ENCODE data around the gene HEMGN.

The HEMGN gene

DNA sequence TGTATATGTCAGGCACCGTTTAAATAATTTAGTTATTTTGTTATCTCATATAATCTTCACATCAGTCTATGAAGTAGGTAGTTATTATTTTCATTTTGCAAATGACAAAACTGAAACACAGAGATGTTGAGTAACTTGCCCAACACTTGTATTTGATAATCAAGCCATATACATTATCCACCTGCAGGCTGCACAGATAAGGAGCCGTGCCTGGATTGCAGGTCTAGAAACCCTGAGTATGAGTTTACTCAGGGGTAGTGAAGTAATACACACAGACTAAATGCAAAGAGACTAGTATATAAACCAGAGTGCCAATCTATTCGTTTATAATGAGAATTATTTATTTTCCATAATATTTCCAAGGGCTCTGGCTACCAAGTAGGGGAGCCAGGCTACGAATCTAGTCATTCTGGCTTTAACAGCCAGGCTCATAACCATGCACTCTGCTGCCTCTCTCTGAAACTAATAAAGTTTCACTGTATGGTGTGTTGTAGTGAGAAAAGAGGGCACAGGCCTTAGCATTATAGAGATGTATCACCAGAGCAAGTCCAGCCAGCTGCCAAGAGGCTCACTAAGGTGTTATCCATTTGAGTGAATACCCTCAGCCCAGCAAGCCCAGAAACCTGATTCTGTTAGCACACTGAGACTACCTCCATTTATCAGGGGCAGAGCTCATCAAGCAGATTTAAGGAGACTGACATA, 4.5 kb downstream of the HEMGN start:
- DNase-seq = no peak

GRCh38 chr9:97930972-97931371, 7.0 kb downstream of the HEMGN start:
- DNase-seq = no peak

- no peak for DNase-seq
Observed at GRCh38 chr9:97928986-97929604, 8.9 kb downstream of the HEMGN start.

- no peak for DNase-seq
Observed at GRCh38 chr9:97925497-97926334, 12.3 kb downstream of the HEMGN start.

GRCh38 chr9:97924386-97924785, 13.6 kb downstream of the HEMGN start:
- no peak for DNase-seq

GRCh38 chr9:97923529-97924108, 14.4 kb downstream of the HEMGN start:
- peak in 48 of 56 donors; percentile 7 to 90 (median 57) for DNase-seq

DNA sequence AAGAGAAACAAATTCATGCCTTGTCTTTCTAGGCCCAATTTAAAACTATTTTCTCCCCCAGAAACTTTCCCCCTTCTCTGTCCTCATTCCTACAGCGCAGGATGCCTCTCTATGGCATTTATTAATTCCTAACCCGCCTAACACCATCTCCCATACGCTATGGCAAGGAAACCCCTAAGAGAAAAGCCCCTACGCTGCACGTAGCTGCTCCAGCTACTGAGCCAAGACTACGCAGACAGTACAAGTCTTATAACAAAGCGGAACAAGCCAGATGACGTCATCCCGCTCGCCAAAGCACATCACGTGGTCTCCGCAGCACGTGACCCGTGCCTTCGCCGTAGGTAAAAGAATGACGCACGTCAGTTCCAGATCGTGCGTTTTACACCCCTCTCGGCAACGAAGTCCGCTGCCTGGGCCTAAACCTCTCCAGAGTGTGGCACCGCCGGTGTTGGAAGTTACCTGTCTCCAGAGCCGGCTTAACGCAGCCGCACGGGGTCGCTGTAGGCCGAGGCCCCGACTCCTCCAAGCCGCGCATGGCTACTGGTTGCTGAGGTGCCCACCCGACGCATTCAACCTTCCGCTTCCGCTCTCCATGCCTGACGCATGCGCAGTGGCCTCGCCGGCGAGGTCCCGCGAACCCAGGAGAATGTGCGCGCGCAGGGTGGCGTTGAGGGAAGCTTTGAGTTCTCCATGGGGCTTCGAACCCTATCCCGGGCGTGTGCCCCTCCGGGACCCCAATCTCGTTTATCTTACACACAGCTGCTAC, 15.8 kb downstream of the HEMGN start, which contains the start of gene TRMO:
TSS of gene TRMO (minus strand) at position 542 of the 766 bp plus-strand sequence. CDS start at position 535, 7 bp downstream.
- DNase-seq = peak; percentile 81 to 100 (median 98)

DNA sequence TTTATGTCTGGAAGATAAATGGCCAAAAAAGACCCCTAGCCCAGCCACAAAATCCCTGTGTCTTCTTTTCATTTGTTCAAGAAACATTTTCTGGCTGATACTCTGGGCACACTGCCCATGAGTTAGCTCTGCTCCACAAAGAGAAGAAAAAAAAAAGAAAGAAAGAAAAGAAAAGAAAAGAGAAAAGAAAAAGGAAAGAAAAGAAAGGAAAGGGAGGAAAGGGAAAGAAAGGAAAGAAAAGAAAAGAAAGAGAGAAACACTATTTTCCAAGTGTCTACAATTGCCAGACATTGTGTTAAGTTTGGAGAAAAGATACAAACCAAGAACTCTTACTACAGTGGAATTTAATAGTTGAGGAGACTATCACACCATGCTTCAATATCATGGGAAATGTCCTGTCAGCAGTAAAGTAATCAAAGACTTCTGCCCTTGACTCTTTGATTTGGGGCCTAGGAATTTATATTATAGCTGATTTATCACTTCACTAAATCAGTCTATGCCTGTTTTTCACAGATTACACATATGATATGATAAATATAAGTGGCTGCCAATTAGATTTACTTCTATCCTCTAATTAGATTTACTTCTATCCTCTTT, 18.7 kb downstream of the HEMGN start:
- no peak for DNase-seq

DNA sequence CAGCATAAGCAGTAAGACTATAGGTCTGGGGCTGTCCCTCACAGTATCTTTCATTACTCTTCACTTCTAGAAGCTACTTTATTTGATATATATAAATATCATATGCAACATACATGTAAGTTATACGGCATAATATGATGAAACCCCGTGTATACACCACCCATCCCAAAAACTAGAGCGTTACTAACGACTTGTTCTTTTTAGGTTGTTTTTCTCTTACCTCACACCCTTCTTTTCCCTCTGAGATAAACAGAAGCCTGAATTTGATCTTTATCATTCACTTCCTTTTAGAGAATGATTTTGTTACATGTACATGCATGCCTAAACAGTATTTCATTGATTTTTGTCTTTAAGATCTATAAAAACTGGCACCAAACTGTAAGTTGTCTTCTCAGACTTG, 19.4 kb downstream of the HEMGN start:
- no peak for DNase-seq

GRCh38 chr9:97911970-97912369, 26.0 kb downstream of the HEMGN start:
- no peak for DNase-seq

- no peak for DNase-seq
Observed at GRCh38 chr9:97911528-97911927, 26.4 kb downstream of the HEMGN start.

- DNase-seq = no peak
Observed at GRCh38 chr9:97910357-97910756, 27.6 kb downstream of the HEMGN start.

GRCh38 chr9:97908705-97909104, 29.3 kb downstream of the HEMGN start:
- no peak for DNase-seq

DNA sequence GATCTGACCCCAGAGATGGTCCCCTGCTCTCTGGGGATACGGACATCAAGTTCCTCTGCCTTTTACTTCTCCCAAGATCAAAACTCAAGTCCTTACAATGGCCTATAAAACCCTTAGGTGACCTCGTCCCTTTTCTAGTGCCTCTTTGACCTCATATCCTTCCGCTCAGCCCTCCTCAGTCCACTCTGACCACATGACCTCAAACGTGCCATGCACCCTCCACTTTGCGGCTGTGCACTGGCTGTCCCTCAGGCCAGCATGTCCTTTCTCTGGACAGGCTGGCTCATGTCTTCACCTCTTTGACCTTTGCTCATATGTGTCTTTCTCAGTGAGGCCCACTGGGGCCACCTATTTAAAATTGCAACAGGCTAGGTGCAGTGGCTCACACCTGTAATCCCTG, 30.3 kb downstream of the HEMGN start:
- DNase-seq = no peak

DNA sequence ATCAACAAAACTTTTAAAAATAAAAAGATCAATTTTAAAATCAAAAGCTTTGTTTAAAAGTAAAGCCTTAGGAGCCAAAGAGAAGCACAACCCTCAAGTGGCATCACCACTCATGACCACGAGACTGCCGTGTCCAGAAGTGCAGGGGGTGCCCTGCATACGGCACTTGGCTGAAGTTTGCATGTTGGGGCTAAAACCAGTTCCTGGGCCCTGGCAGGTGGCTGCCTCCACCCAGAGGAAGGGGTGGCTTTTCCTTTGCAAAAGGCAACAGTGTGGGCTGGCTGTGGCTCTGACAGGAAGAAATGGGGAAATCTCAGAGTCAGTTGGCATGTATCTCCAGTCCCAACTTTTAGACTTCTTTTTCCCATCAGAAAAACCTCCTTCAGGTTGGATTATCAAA, 30.9 kb downstream of the HEMGN start:
- peak in 1 of 56 donors; percentile 18 for DNase-seq

DNA sequence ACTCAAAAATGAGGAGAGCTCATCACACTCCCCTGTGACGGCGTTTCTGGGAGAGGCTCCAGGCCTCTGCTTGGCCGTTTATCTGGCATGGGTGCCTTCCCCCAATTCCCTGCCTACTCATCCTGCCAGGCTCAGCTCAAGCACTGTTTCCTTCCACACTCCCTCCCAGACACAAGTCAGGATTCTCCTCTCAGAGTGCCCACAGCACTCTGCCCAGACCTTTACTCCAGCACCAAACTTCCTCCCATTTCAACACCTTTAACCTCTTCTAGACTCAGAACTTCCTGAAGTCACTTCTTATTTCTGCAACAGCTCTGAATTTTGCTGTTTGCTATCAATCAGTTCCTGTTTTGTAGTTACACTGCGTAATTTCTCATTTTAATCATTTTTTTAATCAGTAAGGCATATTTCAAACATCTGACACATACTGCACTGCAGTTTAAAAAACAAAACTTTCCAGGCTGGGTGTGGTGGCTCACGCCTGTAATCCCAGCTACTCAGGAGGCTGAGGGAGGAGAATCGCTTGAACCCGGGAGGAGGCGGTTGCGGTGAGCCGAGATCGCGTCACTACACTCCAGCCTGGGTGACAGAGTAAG, 31.6 kb downstream of the HEMGN start:
- peak in 14 of 56 donors; percentile 9 to 47 (median 18) for DNase-seq

DNA sequence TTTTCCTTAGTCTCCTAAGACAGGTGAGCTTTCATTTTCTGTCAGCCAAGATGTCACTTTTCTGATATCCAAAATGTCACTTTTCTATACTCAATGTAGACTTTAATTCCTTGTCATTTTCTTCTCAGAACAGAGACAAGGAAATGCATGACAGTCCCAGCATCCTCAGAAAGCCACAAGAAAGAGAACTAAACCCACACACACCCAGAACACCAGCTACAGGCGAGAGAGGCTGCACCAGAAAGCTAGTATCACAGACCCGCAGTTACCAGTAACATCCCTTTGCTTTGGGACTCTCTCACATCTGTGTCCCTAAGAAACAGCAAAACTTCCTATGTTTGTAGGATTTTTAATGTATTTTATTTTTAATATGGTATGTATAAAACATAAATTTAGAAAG, 32.7 kb downstream of the HEMGN start:
- no peak for DNase-seq

- no peak for DNase-seq
Observed at GRCh38 chr9:97904725-97905124, 33.2 kb downstream of the HEMGN start.

- DNase-seq = no peak
Observed at GRCh38 chr9:97903177-97903576, 34.8 kb downstream of the HEMGN start.
